ENCODE measurements around the gene TRMT44.

TRMT44 gene

DNA sequence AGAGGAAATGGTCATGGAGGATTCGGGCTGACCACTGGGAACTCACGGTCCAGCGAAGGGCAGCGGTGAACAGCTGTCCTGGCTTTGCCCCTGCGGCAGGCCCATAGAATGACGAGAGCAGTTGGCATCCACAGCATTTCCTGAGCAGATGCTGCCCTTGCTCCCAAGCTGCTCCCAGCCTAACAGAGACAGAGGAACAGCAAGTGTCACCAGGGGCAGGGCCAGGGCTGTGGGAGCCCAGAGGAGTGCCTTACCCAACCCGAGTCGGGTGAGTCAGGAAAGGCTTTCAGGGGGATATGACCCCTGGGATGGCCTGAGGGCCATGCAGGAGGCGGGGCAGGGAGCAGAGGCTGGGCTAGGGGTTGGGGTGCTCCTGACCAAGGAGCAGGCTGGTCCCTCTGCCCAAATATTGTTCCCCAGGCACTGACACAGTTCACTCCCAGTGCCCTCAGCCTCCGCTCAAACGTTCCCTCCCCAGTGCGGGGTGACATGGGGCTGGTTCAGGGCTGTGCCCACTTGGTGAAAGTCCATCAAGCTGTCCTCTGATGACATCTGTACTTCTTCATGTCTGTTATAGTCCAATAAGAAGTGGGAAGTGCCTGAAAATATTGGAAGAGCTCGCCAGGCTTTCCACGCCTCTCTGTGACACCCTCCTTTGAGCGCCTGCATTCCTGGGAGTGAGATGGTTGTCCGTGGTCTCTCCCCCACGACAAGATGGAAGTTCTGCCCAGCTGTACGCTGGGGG lies 74.9 kb downstream of the TRMT44 start:
- TF ChIP-seq EZH2 (IDR thresholded peaks at IDR 0.05; ENCODE audit: borderline replicate concordance, low read depth, low read length, severe bottlenecking) (no peak), CTCF (IDR thresholded peaks at IDR 0.05; ENCODE audit: borderline replicate concordance, extremely low read depth, low read length, poor library complexity, severe bottlenecking) (no peak)
- no peaks in the 10 kb centered on the region for H3K27me3 ChIP-seq (ENCODE audit: insufficient read depth, low read length, poor library complexity)
- H3K27ac ChIP-seq (ENCODE audit: low read length): no peak overlapping the region
- H3K9ac ChIP-seq (ENCODE audit: low read depth, low read length): no peak overlapping the region
- H3K9me3 ChIP-seq (ENCODE audit: insufficient read depth, low read length, severe bottlenecking): no peaks in the 10 kb centered on the region
- H2AFZ ChIP-seq (ENCODE audit: low read depth, low read length): no peak overlapping the region
- H3K79me2 ChIP-seq (ENCODE audit: insufficient read depth, low read length): no peaks in the 10 kb centered on the region
- ATAC-seq (ENCODE audit: insufficient read depth, low read depth) (no peak), DNase-seq (no peak)
- no peaks in the 10 kb centered on the region for H3K4me1 ChIP-seq (ENCODE audit: insufficient read depth, low read length)
- H4K20me1 ChIP-seq (ENCODE audit: insufficient read depth, low read length): no peaks in the 10 kb centered on the region; the same call in 1 of the 2 replicates
- H3K4me2 ChIP-seq (ENCODE audit: insufficient read depth, low read length): no peak overlapping the region
- H3K4me3 ChIP-seq (ENCODE audit: low read depth in 1 of 2, low read length in 2 of 2): no peak overlapping the region
- H3K36me3 ChIP-seq (ENCODE audit: insufficient read depth, low read length): no peaks in the 10 kb centered on the region

DNA sequence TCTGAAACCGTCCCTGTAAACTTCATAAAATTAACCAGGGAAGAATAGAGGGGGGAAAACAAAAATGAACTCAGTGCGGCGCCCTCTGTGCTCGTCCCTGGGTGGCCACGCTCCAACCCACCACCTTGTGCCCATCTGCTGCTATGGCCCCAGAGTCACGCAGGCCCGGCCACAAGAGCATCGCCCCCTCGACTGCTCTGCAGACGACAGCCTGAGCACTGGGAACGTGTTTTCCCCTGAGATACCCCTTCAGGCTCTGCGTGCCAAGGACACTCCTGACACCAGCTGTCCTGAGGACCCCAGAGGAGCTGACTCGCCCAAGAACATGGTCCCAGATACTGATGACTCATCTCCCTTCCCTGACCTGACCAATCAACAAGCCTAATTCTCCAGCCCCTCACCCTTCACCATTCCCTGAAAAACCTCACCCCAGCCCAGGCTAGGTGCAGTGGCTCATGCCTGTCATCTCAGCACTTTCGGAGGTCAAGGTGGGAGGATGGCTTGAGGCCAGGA lies 75.5 kb downstream of the TRMT44 start:
- H3K27ac ChIP-seq (ENCODE audit: low read length): no peak overlapping the region

DNA sequence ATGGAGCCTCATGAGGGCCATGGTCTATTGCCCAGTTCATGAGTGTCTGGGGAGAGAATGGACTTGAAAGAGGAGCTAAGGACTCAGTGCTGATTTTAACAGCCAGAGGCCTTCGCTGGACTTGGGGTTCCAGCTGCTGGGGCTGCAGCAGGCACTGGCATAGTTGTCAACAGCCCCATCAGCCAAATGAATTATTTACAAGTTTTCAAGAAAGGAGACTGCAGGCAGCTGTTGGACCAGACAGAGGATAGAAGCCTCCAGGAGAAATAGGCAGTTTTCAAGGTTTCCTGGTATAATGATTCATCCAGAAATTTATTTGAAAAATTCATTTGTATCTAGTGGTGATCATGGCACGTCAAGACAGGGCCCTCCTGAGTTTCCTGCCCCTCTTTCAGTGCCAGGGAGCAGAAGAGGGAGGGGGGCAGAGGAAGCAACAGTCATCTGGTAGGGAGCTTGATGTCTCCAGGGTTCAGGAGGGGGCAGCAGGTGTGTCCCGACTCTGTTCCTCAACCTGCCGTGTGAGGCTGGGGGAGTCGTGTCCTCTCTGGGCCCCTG lies 76.5 kb downstream of the TRMT44 start:
- H2AFZ ChIP-seq (ENCODE audit: low read depth, low read length): no peak overlapping the region
- ATAC-seq (ENCODE audit: insufficient read depth, low read depth): no peak
- no peak for TF ChIP-seq CTCF (IDR thresholded peaks at IDR 0.05; ENCODE audit: borderline replicate concordance, extremely low read depth, low read length, poor library complexity, severe bottlenecking)
- TF ChIP-seq EZH2 (IDR thresholded peaks at IDR 0.05; ENCODE audit: borderline replicate concordance, low read depth, low read length, severe bottlenecking): no peak
- H3K4me3 ChIP-seq (ENCODE audit: low read depth in 1 of 2, low read length in 2 of 2): no peak overlapping the region
- no peak overlapping the region for H3K4me2 ChIP-seq (ENCODE audit: insufficient read depth, low read length)
- H3K79me2 ChIP-seq (ENCODE audit: insufficient read depth, low read length): no peaks in the 10 kb centered on the region
- H3K9me3 ChIP-seq (ENCODE audit: insufficient read depth, low read length, severe bottlenecking): no peaks in the 10 kb centered on the region
- H3K9ac ChIP-seq (ENCODE audit: low read depth, low read length): no peak overlapping the region
- H4K20me1 ChIP-seq (ENCODE audit: insufficient read depth, low read length): no peaks in the 10 kb centered on the region; the same call in 1 of the 2 replicates
- no peaks in the 10 kb centered on the region for H3K36me3 ChIP-seq (ENCODE audit: insufficient read depth, low read length)
- no peaks in the 10 kb centered on the region for H3K27me3 ChIP-seq (ENCODE audit: insufficient read depth, low read length, poor library complexity)
- DNase-seq: no peak
- H3K27ac ChIP-seq (ENCODE audit: low read length): no peak overlapping the region
- no peaks in the 10 kb centered on the region for H3K4me1 ChIP-seq (ENCODE audit: insufficient read depth, low read length)

More for the DNA sequence above, 75.5 kb downstream of the TRMT44 start:
- Histone ChIP-seq H3K4me3 (ENCODE audit: low read depth in 1 of 2, low read length in 2 of 2) (no peak overlapping the region), H4K20me1 (ENCODE audit: insufficient read depth, low read length) (no peaks in the 10 kb centered on the region; the same call in 1 of the 2 replicates), H3K36me3 (ENCODE audit: insufficient read depth, low read length) (no peaks in the 10 kb centered on the region), H3K4me1 (ENCODE audit: insufficient read depth, low read length) (no peaks in the 10 kb centered on the region), H3K4me2 (ENCODE audit: insufficient read depth, low read length) (no peak overlapping the region), H3K9me3 (ENCODE audit: insufficient read depth, low read length, severe bottlenecking) (no peaks in the 10 kb centered on the region), H3K27me3 (ENCODE audit: insufficient read depth, low read length, poor library complexity) (no peaks in the 10 kb centered on the region), H3K9ac (ENCODE audit: low read depth, low read length) (no peak overlapping the region), H2AFZ (ENCODE audit: low read depth, low read length) (no peak overlapping the region), H3K79me2 (ENCODE audit: insufficient read depth, low read length) (no peaks in the 10 kb centered on the region)
- DNase-seq (no peak), ATAC-seq (ENCODE audit: insufficient read depth, low read depth) (no peak)
- TF ChIP-seq CTCF (IDR thresholded peaks at IDR 0.05; ENCODE audit: borderline replicate concordance, extremely low read depth, low read length, poor library complexity, severe bottlenecking) (no peak), EZH2 (IDR thresholded peaks at IDR 0.05; ENCODE audit: borderline replicate concordance, low read depth, low read length, severe bottlenecking) (no peak)
